Measurements from ENCODE around the gene CD81.
"Not testable (repeated sequence)": the region's sequence is repeated elsewhere in the genome, so short reads cannot be mapped to it uniquely, and the experiment has no call there.

Gene CD81

GRCh38 chr11:2359557-2359956 is 17.6 kb upstream of the CD81 start:
- DNase-seq (ENCODE audit: low read depth): no peak
- H3K4me3 ChIP-seq (ENCODE audit: low read length): no peak overlapping the region
- no peak for TF ChIP-seq CTCF (conservative IDR thresholded peaks at IDR 0.05; ENCODE audit: low read length)

- TF ChIP-seq CTCF (conservative IDR thresholded peaks at IDR 0.05; ENCODE audit: low read length): no peak
- no peak overlapping the region for H3K4me3 ChIP-seq (ENCODE audit: low read length)
- DNase-seq (ENCODE audit: low read depth): no peak
These were observed 16.9 kb upstream of the CD81 start for GRCh38 chr11:2360081-2360642.

GRCh38 chr11:2361565-2361964 is 15.5 kb upstream of the CD81 start:
- DNase-seq (ENCODE audit: low read depth): no peak
- H3K4me3 ChIP-seq (ENCODE audit: low read length): no peak overlapping the region
- TF ChIP-seq CTCF (conservative IDR thresholded peaks at IDR 0.05; ENCODE audit: low read length): no peak

- no peak for TF ChIP-seq CTCF (conservative IDR thresholded peaks at IDR 0.05; ENCODE audit: low read length)
- DNase-seq (ENCODE audit: low read depth): no peak
- no peak overlapping the region for H3K4me3 ChIP-seq (ENCODE audit: low read length)
These were observed 14.7 kb upstream of the CD81 start for GRCh38 chr11:2362414-2362813.

- H3K4me3 ChIP-seq (ENCODE audit: low read length): no peak overlapping the region
- no peak for DNase-seq (ENCODE audit: low read depth)
- TF ChIP-seq CTCF (conservative IDR thresholded peaks at IDR 0.05; ENCODE audit: low read length): no peak
These were observed 14.0 kb upstream of the CD81 start for GRCh38 chr11:2363130-2363529.

- H3K4me3 ChIP-seq (ENCODE audit: low read length): no peak overlapping the region
- TF ChIP-seq CTCF (conservative IDR thresholded peaks at IDR 0.05; ENCODE audit: low read length): no peak
- DNase-seq (ENCODE audit: low read depth): no peak
These were observed 13.3 kb upstream of the CD81 start for GRCh38 chr11:2363577-2364370.

- not testable (repeated sequence) for H3K4me3 ChIP-seq (ENCODE audit: low read length); DNase-seq (ENCODE audit: low read depth)
These were observed 12.7 kb upstream of the CD81 start for GRCh38 chr11:2364386-2364785.
